Spleen (tissue), 7 donors: ENCODE results near the gene FGF21.

Experiments used
- CTCF ChIP-seq, 11 experiments: fragments of 200-600 bp in 7 of 11; fragments of 450-650 bp in 4 of 11; sonication (generic) in 4 of 11; IDR thresholded peaks in 8 of 11; conservative IDR thresholded peaks in 3 of 11; 1 replicate in 7 of 11; 2 replicates in 4 of 11; pipeline versions ENCODE4 v1.4.0 to v1.8.0; 2016 to 2021; ENCODE audit warnings: antibody characterized with exemption in 11 of 11, inconsistent platforms in 4 of 11, mild to moderate bottlenecking in 1 of 11
- POLR2A ChIP-seq, 3 donors: fragments of 450-650 bp; IDR thresholded peaks; one replicate each; pipeline ENCODE4 v1.5.1; 2017; ENCODE audit warnings: antibody characterized with exemption in 3 of 3, mild to moderate bottlenecking in 1 of 3
- POLR2AphosphoS5 ChIP-seq, 3 donors: sonication (generic); formaldehyde crosslinking; IDR thresholded peaks; one replicate each; pipeline ENCODE4 v1.5.1; 2017; ENCODE audit warnings: antibody characterized with exemption in 3 of 3
- donor health status: DM: no; HTN: no; CAD: no; lungs with moderate emphysema.
- donor health status: DM: no; HTN: no; CAD: no.
- donor health status: DM: no; HTN: no; CAD: no.

DNA sequence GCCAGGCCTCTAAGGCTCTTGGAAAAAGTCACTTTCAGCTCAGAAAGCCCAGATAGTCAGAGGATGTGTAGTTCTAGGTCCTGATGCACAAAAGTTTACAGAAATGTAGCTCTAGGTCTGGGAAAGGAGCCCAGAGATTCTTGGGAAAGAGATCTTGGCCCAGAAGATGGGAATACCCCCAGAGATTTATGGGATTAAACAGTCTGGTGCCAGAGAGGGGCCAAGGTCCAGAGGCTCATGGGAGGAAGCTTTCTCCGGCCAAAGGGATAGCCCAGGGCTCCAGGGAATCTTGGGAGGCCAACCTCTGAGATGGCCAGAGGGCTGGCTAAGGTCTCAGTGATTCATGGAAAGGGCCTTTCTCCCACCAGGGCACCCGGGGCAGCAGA, 40.4 kb downstream of the FGF21 start:
- TF ChIP-seq POLR2AphosphoS5 (IDR thresholded peaks at IDR 0.05) (no peak), POLR2A (IDR thresholded peaks at IDR 0.05) (no peak), CTCF (IDR thresholded peaks at IDR 0.05 in 8 of 11, conservative IDR thresholded peaks at IDR 0.05 in 3 of 11) (no peak)
